Muscle of arm (tissue), 12 donors: ENCODE measurements around the gene SPATA13. TPM values are rescaled to one million over a fixed set of nuclear protein-coding genes. Genes with fewer than 3 reads are reported as not detected.
"Not testable (repeated sequence)": the region's sequence is repeated elsewhere in the genome, so short reads cannot be mapped to it uniquely, and the experiment has no call there.

Experiments used
- DNase-seq: peaks from one replicate; pipeline ENCODE4 v3.0.0-alpha.2; 2013
- polyA plus RNA-seq, 12 donors: library from polyadenylated mRNA; unstranded; fragments of 120-200 nt; gene quantifications; one replicate each; pipeline ENCODE4 v1.2.1, GENCODE V29; 2013; ENCODE audit not compliant: insufficient read length in 12 of 12

SPATA13 gene
- polyA plus RNA-seq, 12 donors, result 3.2 to 33.9 (median 4.5) TPM; not detected in 1

- DNase-seq, result no peak
These were observed 33.9 kb downstream of the SPATA13 start for GRCh38 chr13:24194447-24194846.

- no peak for DNase-seq
These were observed 35.1 kb downstream of the SPATA13 start for GRCh38 chr13:24195626-24196025.

- DNase-seq, result no peak
These were observed 36.2 kb downstream of the SPATA13 start for GRCh38 chr13:24196593-24197197.

DNA sequence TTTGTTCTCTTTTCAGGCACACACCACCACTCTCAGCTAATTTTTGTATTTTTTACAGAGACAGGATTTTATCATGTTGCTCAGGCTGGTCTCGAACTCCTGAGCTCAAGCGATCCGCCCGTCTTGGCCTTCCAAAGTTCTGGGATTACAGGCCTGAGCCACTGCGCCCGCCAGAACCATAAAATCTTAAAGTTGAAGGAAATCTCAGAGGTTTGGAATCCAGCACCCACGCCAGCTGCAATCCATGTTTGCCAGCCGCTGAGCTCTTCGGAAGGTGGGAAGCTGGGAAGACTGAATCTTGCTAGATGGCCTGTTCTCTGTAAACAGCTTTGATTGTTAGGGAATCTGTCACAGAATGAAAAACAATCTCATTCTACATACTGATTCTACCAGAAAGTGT lies 38.5 kb downstream of the SPATA13 start:
- no peak for DNase-seq

GRCh38 chr13:24202215-24202614 lies 41.7 kb downstream of the SPATA13 start:
- DNase-seq, result no peak

- no peak for DNase-seq
These were observed 42.8 kb downstream of the SPATA13 start for GRCh38 chr13:24203273-24203672.

- no peak for DNase-seq
These were observed 43.3 kb downstream of the SPATA13 start for GRCh38 chr13:24203811-24204210.

DNA sequence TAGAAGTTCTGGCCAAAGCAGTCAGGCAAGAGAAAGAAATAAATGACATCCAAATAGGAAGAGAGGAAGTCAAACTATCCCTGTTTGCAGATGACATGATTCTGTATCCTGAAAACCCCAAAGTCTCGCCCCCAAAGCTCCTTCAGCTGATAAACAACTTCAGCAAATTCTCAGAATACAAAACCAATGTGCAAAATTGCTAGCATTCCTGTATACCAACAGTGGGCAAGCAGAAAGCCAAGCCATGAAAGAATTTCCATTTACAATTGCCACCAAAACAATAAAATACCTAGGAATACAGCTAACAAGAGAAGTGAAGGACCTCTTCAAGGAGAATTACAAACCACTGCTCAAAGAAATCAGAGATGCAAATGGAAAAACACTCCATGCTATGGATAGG lies 44.6 kb downstream of the SPATA13 start:
- DNase-seq, result not testable (repeated sequence)

DNA sequence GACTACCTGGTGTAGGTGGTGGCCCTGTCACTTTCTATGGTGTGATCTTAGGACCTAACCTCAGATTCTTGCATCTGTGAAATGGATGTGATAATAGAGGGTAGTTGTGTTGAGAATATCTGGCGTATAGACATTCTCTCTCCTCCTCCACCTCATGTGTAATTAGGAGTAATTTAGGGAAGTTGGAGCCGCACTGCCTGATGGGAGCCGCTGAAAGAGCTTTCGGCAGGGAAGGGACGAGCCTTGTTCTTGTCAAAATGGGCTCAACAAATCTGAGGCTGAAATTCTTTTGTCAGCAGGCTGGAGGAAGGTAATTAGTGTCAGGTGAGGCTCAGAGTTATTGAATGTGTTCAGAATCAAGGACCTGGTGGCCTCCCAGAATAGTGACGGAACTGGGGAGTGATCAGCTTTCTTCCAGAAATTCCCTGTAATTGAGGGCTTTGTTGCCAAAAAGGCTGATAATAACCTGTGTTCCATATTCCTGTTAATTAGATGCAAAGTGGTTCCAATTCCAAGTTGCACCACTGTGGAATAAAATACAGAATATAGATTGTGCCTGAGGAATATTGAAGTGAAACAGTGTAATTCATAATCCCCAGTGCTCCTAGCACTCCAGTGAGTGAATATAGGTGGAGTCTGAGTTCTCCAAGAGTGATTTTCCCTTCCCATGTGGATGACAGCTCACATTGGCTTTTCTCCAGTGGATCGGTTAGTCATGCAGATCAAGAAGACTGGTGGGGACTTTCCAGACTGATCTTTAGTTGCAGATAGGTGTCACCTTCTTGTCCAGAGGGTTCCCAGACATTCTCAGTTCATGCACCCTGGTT lies 47.5 kb downstream of the SPATA13 start:
- DNase-seq, result no peak

DNA sequence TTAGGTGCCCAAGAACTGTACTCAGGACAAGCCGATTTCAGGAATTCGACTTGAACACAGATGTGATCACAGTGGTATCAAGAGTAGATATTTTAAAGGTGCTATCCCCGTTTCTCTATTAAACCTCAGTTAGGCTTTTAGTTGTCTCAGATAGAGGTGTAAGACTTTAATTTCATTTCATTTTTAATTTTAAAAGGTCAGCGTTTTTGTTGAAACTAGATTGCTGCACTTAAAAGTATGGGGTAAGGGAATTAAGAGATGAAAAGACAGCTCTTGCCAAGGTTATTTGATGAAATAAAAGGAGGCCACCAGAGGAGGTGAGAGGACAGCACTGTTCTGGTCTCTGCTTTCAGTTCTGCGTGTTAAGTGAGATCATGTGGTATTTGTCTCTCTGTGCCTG lies 48.6 kb downstream of the SPATA13 start:
- no peak for DNase-seq

DNA sequence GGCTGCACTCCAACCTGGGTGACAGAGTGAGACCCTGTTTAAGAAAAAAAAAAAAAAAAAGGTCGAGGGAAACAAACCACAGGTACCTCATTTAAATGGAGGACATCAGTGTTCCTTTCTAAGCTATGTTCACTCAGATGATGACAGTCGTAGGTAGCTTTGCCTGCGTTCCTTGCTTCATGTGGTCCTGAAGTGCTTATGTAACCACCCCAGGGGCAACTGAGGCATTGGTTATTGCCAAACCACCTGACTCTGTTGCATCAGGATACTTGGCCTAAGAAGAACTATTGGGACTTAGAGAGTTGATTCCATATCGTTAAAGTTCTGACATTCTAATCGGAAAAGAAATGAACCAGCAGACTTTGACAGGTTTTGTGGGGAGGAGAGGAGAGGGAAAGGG lies 51.7 kb downstream of the SPATA13 start:
- no peak for DNase-seq

DNA sequence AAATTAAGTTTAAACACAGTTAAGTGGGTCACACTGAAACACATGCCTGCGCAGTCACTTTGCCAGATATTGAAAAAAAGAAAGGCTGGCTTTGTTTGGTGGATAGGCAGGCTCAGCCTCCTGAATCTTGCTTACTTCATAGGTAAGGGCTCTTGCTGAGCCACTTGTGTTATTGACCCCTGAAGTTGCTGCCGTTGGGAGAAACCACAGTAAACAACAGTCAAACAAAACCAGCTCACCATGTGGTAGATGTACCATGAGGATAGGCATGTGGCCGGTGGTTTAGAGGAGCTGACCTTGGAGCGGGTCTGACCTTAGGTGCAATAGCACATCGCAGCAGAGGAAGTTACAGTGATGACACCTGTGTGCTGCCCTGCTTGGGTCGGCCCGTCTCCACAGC lies 52.2 kb downstream of the SPATA13 start:
- no peak for DNase-seq

GRCh38 chr13:24213932-24214331 lies 53.4 kb downstream of the SPATA13 start:
- DNase-seq, result no peak

DNA sequence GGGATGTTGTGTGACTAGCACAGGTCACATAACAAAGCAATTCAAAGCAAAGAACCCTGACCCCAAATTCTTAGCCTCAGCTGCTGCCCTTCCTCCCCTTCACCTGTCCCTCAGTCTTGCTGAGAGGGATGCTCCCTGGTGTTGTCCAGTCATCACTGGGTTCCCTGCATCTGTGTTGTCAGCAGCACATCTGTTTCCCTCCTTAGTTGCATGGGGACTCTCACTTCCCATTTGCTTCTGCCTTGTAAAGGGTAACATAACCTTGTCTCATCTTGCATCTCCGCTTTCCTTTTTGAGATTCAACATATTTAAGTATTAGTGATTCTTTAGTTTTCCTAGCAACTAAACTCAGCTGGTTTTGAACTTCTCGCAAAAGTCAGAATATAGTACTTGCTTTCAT lies 54.0 kb downstream of the SPATA13 start:
- DNase-seq, result no peak

GRCh38 chr13:24215126-24215525 lies 54.6 kb downstream of the SPATA13 start:
- no peak for DNase-seq

- DNase-seq, result peak; percentile 25
These were observed 55.2 kb downstream of the SPATA13 start for GRCh38 chr13:24215732-24216131.

DNA sequence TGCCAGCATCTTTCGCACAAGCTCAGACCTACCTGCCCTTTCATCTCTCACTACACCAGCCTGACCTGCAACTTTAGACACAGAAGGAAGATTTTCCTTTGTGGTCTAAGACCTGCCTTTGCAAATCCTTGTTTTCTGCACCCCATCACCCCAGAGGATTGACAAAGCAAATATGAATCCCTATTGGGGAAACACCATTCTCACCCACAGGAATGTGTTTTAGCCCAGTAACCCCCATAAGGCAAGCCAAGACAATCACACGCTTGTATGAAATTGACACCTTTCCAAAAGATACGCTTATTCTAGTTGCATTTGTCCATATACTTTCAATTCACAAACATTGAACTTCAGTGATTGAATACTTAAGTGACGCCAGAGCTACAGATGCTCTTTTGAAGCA lies 55.7 kb downstream of the SPATA13 start:
- no peak for DNase-seq

DNA sequence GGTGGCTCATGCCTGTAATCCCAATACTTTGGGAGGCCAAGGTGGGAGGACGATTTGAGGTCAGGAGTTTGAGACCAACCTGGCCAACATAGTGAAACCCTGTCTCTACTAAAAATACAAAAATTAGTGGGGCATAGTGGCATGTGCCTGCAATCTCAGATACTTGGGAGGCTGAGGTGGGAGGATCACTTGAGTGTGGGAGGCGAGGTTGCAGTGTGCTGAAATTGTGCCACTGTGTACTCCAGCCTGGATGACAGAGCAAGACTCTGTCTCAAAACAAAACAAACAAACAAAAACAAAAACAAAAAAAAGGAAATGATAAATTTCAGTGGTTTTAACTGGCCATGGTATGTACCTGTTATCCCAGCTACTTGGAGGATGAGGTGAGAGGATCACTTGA lies 56.3 kb downstream of the SPATA13 start:
- DNase-seq, result not testable (repeated sequence)

- no peak for DNase-seq
These were observed 57.2 kb downstream of the SPATA13 start for GRCh38 chr13:24217601-24218281.

DNA sequence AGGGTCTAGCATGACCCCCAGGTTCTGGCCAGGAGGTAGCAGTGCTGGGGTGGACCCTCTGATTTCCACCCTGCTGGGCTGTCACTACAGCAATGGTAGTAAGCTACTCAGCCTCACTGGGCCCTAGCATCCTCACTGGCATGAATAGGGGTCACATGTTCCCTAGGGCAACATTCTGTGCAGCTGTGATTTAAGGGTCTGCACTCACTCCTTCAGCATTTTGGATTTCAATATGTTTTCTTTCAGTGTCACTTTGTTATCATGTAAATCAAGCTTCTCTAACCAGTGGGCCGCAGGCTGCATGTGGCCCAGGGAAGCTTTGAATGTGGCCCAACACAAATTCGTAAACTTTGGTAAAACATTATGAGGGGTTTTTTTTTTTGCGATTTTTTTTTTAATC lies 57.8 kb downstream of the SPATA13 start:
- no peak for DNase-seq

DNA sequence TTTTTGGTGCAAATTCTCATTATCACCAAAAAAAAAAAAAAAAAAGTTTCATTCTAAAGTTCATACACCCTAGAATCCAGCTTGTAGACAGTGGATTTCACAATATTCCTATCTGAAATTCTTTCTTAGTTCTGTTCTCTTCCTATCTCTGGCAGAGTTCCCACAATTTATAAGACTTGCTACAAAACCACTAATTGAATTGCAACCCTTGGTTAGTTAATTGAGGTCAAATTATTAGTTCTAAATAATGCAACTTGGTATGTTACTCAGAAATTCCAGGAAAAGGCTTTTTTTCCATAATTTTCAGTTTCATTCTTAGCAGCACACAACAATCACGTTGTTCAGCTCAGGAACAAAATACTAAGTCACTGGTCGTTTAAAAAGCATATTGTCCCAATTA lies 58.5 kb downstream of the SPATA13 start:
- DNase-seq, result no peak

DNA sequence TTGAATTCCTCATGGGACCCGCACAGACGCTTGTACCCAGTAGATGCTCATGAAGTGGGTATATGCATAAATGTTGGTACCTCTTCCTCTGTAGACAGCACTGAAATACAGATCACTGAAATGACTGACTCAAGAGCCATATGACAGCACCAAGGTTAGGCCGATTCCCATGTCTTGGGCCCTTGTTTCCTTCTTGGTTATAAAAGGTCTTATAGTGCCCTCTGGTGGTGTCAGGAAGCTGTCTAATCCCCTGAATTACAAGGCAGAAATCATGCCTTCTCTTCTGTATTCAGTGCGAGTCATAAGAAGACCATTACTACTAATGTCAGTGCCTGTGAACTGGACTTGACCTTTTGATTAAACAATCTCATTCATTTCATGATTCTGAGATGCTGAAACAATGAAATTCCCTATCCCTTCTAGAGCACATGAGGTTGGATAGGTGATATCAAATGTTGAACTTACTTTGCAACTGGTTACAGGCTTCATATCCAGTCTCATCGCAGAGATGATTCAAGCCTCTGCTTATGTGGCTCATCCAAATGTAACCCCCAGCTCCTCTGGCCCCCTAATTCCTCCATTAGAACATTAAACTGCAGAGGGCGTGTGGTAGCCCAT lies 59.7 kb downstream of the SPATA13 start:
- DNase-seq, result peak; percentile 76

DNA sequence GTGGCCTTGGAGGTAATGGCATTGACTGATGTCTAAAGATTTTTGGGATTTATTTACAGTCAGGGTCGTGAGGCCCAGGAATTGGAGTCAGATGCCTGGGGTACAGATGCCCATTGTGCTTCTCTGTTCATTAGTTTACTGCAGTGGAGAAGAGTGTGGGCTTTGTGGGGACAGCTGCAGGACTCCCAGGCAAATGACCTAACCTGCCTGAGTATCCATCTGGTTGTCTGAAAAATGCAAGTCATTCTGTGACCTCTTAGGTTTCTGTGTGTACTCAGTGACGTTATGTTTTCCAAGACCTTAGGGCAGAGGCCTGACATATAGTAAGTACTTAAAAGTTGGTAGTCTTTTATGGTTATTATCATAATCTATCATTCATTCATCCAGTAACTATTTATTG lies 60.5 kb downstream of the SPATA13 start:
- DNase-seq, result no peak
